OCI-LY7 (cell line): ENCODE results near the gene OR10A4. TPM values are rescaled to one million over a fixed set of nuclear protein-coding genes. Genes with fewer than 3 reads are reported as not detected.

Experiments used
- BruUV-seq: library from RNA; stranded (reverse); fragments of 400-500 nt; replicated peaks from 2 replicates; lab custom pipeline; 2021; lab: Mats Ljungman, UMichigan
- CTCF ChIA-PET: fragments of 300-600 bp; sonication (Branson Sonifier 250); formaldehyde crosslinking; loops from one replicate; lab custom pipeline; 2022; ENCODE audit warnings: antibody characterized with exemption; ENCODE audit not compliant: unreplicated experiment; lab: Charles Lee
- POLR2A ChIA-PET: fragments of 300-600 bp; sonication (Branson Sonifier 250); formaldehyde crosslinking; loops from one replicate; lab custom pipeline; 2022; ENCODE audit warnings: antibody characterized with exemption; lab: Charles Lee
- DNase-seq: peaks from one replicate; pipeline ENCODE4 v3.0.0-alpha.2; 2015; ENCODE audit warnings: low spot score
- H2AFZ ChIP-seq: fragments of 200-600 bp; sonication (generic), shearing (Covaris generic); 2 replicates; pipeline ENCODE4 v1.6.1; 2014; ENCODE audit warnings: mild to moderate bottlenecking, antibody characterized with exemption, low read length, moderate library complexity
- H3K27ac ChIP-seq: fragments of 200-600 bp; sonication (generic); 2 replicates; pipeline ENCODE4 v1.5.1; 2014; ENCODE audit warnings: mixed run types, low read depth, mild to moderate bottlenecking, moderate library complexity, low read length, inconsistent platforms; ENCODE audit not compliant: poor library complexity, severe bottlenecking
- H3K36me3 ChIP-seq: fragments of 200-600 bp; sonication (generic); 2 replicates; pipeline ENCODE4 v1.6.1; 2014; ENCODE audit warnings: mild to moderate bottlenecking, antibody characterized with exemption, low read length, moderate library complexity, mixed read lengths; ENCODE audit not compliant: insufficient read depth
- H3K4me1 ChIP-seq: fragments of 200-600 bp; sonication (generic); 2 replicates; pipeline ENCODE4 v1.5.1; 2014; ENCODE audit warnings: mild to moderate bottlenecking, low read length; ENCODE audit not compliant: insufficient read depth, poor library complexity, severe bottlenecking
- H3K4me2 ChIP-seq: fragments of 200-600 bp; sonication (generic); 2 replicates; pipeline ENCODE4 v1.6.1; 2014; ENCODE audit warnings: mild to moderate bottlenecking, low read length
- H3K4me3 ChIP-seq: fragments of 200-600 bp; sonication (generic); 2 replicates; pipeline ENCODE4 v1.5.1; 2014; ENCODE audit warnings: mild to moderate bottlenecking, low read depth, low read length; ENCODE audit not compliant: poor library complexity, severe bottlenecking
- H3K79me2 ChIP-seq: fragments of 200-600 bp; sonication (generic); 2 replicates; pipeline ENCODE4 v1.6.1; 2016; ENCODE audit warnings: low read depth, mild to moderate bottlenecking, low read length, moderate library complexity, mixed read lengths; ENCODE audit not compliant: insufficient read depth
- H3K9me2 ChIP-seq: fragments of 200-600 bp; sonication (generic); 2 replicates; pipeline ENCODE4 v1.6.1; 2016; ENCODE audit warnings: mild to moderate bottlenecking, low read length, mixed read lengths; ENCODE audit not compliant: insufficient read depth
- H3K9me3 ChIP-seq: fragments of 200-600 bp; sonication (generic); 2 replicates; pipeline ENCODE4 v1.6.1; 2014; ENCODE audit warnings: mild to moderate bottlenecking, mixed run types, low read length, mixed read lengths
- H4K20me1 ChIP-seq: fragments of 200-600 bp; sonication (generic); 2 replicates; pipeline ENCODE4 v1.6.1; 2014; ENCODE audit warnings: mild to moderate bottlenecking, antibody characterized with exemption, low read length, moderate library complexity, mixed read lengths; ENCODE audit not compliant: insufficient read depth
- CTCF ChIP-seq: fragments of 200-600 bp; sonication (generic); conservative IDR thresholded peaks from 2 replicates; pipeline ENCODE4 v1.5.1; 2014; ENCODE audit warnings: mild to moderate bottlenecking, antibody characterized with exemption, low read length, moderate library complexity, mixed read lengths
- EZH2phosphoT487 ChIP-seq: fragments of 200-600 bp; sonication (generic); IDR thresholded peaks from 2 replicates; pipeline ENCODE4 v1.6.1; 2018; ENCODE audit warnings: low read depth, borderline replicate concordance, mild to moderate bottlenecking, mixed run types, antibody characterized with exemption, low read length, moderate library complexity, mixed read lengths
- intact Hi-C: fragments of 100-400 bp; cut with micrococcal nuclease; formaldehyde crosslinking; loops from one replicate; pipeline ENCODE4 v1.10.0; 2022; ENCODE audit not compliant: unreplicated experiment
- total RNA-seq, 2 experiments: library from RNA; depleted of rRNA in 1 of 2; stranded (reverse); fragments of >200 nt in 1 of 2; shearing (Covaris generic) in 1 of 2; gene quantifications; 2 replicates each; pipeline ENCODE4 v1.2.3, GENCODE V29; 2014 to 2022

The OR10A4 gene
- total RNA-seq, 2 experiments from 2014 or later = not detected

DNA sequence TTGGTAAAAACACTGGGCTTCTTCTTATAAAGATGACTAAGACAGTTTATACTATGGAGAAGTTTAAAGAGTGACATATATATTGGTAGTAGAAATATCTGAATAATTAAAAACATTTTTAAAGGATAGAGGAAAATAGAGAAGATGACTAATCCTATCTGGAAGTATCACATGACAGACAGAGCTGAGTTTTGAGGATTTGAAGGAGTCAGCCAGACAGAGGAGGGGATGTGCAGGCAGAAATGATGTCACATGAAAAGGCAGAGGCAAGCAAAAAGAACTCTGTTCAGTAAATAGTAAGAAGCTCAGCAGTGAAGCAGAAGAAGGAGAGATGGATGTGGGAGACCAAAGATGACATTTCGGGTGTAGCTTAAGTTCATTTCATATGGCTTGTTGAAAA lies 12.0 kb upstream of the OR10A4 start:
- TF ChIP-seq CTCF = no peak
- TF ChIP-seq EZH2phosphoT487 = no peak
- no peak for DNase-seq
- Histone ChIP-seq H3K4me3 (no peak overlapping the region), H3K9me2 (no peaks in the 10 kb centered on the region), H3K4me1 (no peaks in the 10 kb centered on the region), H3K79me2 (no peaks in the 10 kb centered on the region), H3K9me3 (no peaks in the 10 kb centered on the region), H3K4me2 (no peak overlapping the region), H2AFZ (no peak overlapping the region), H3K27ac (no peak overlapping the region), H4K20me1 (no peaks in the 10 kb centered on the region), H3K36me3 (no peaks in the 10 kb centered on the region)
- POLR2A ChIA-PET = interaction anchor here (0.5 to 1.7 kb wide), 8 partner anchors 8 to 692 kb away, joined by 3 to 6 read pairs (median 3); no protein-coding TSS in a partner anchor
- CTCF ChIA-PET = no interaction called here
- no TSS peak for BruUV-seq
- intact Hi-C loops = no loop called here

- H3K9me3 ChIP-seq = no peaks in the 10 kb centered on the region
- H3K4me1 ChIP-seq = no peaks in the 10 kb centered on the region
- H3K27ac ChIP-seq = no peak overlapping the region
- CTCF ChIA-PET = no interaction called here
- no peak overlapping the region for H2AFZ ChIP-seq
- intact Hi-C loops = no loop called here
- no peak overlapping the region for H3K4me3 ChIP-seq
- POLR2A ChIA-PET = no interaction called here
- H3K36me3 ChIP-seq = no peaks in the 10 kb centered on the region
- H3K4me2 ChIP-seq = no peak overlapping the region
- no peaks in the 10 kb centered on the region for H3K79me2 ChIP-seq
- DNase-seq = no peak
- TF ChIP-seq CTCF (no peak), EZH2phosphoT487 (no peak)
- H3K9me2 ChIP-seq = no peaks in the 10 kb centered on the region
- no peaks in the 10 kb centered on the region for H4K20me1 ChIP-seq
- no TSS peak for BruUV-seq
These were observed 5.1 kb upstream of the OR10A4 start for GRCh38 chr11:6871278-6871677.

DNA sequence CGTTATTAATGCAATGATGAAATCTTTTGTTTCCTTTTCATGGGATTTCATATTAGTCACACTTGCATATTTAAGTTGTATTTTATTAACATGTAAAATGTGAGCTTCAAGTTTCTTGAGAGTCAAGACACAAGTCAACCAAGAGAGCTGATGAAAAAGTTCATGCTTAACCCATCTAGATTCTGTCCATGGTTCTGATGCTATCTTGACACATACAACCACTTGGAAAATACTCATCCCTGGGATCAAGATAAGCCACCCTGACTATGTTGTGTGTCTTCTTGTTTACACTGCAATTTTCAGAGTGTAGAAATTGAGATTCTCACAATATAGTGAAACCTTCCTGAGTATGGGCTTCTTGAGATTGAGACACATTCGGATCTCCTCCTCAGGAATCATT lies 664 bp upstream of the OR10A4 start:
- intact Hi-C loops = no loop called here
- Histone ChIP-seq H3K9me2 (no peaks in the 10 kb centered on the region), H3K4me3 (no peak overlapping the region), H3K4me2 (no peak overlapping the region), H3K27ac (no peak overlapping the region), H3K9me3 (no peaks in the 10 kb centered on the region), H2AFZ (no peak overlapping the region), H4K20me1 (no peaks in the 10 kb centered on the region), H3K79me2 (no peaks in the 10 kb centered on the region), H3K36me3 (no peaks in the 10 kb centered on the region), H3K4me1 (no peaks in the 10 kb centered on the region)
- BruUV-seq = no TSS peak
- ChIA-PET CTCF (no interaction called here), POLR2A (interaction anchor here (1.6 kb wide), 1 partner anchor 12 kb away, joined by 3 read pairs; no protein-coding TSS in a partner anchor)
- DNase-seq = no peak
- no peak for TF ChIP-seq EZH2phosphoT487
- TF ChIP-seq CTCF = no peak
